ENCODE measurements around the gene DNAH17. TPM values are rescaled to one million over a fixed set of nuclear protein-coding genes. Genes with fewer than 3 reads are reported as not detected.

Gene DNAH17
- total RNA-seq, 1 donor from 2014 or later: not detected

- Histone ChIP-seq H3K4me3 (no peak overlapping the region), H3K27ac (replicated peaks) (no peak overlapping the region), H3K27me3 (ENCODE audit: low read depth) (peaks cover 13% of the 10 kb centered on the region), H3K36me3 (no peaks in the 10 kb centered on the region), H3K9me3 (replicated peaks) (no peaks in the 10 kb centered on the region), H3K4me1 (peaks cover 21% of the 10 kb centered on the region)
- intact Hi-C loops (cut with micrococcal nuclease): loop anchor here (10.0 kb wide), 1 partner anchor 210 kb away; no protein-coding TSS in a partner anchor
- no peak for TF ChIP-seq CTCF (IDR thresholded peaks at IDR 0.05; ENCODE audit: borderline replicate concordance)
- no peak for DNase-seq
These were observed 82.4 kb downstream of the DNAH17 start for GRCh38 chr17:78494696-78495330.

GRCh38 chr17:78493853-78494695 is 83.1 kb downstream of the DNAH17 start:
- H3K36me3 ChIP-seq: no peaks in the 10 kb centered on the region
- no peak for TF ChIP-seq CTCF (IDR thresholded peaks at IDR 0.05; ENCODE audit: borderline replicate concordance)
- peaks cover 13% of the 10 kb centered on the region for H3K27me3 ChIP-seq (ENCODE audit: low read depth)
- H3K9me3 ChIP-seq (replicated peaks): no peaks in the 10 kb centered on the region
- H3K4me1 ChIP-seq: peaks cover 21% of the 10 kb centered on the region
- no peak overlapping the region for H3K4me3 ChIP-seq
- peak overlapping the region; percentile 38 for H3K27ac ChIP-seq (replicated peaks)
- DNase-seq: no peak
- intact Hi-C loops (cut with micrococcal nuclease): loop anchor here (10.0 kb wide), 1 partner anchor 211 kb away; no protein-coding TSS in a partner anchor

- intact Hi-C loops (cut with micrococcal nuclease): loop anchor here (10.0 kb wide), 1 partner anchor 211 kb away; no protein-coding TSS in a partner anchor
- no peak for DNase-seq
- Histone ChIP-seq H3K27me3 (ENCODE audit: low read depth) (peaks cover 13% of the 10 kb centered on the region), H3K9me3 (replicated peaks) (no peaks in the 10 kb centered on the region), H3K36me3 (no peaks in the 10 kb centered on the region), H3K4me3 (no peak overlapping the region), H3K4me1 (peaks cover 17% of the 10 kb centered on the region), H3K27ac (replicated peaks) (peak overlapping the region; percentile 38)
- TF ChIP-seq CTCF (IDR thresholded peaks at IDR 0.05; ENCODE audit: borderline replicate concordance): no peak
These were observed 83.7 kb downstream of the DNAH17 start for GRCh38 chr17:78493450-78493849.

- Histone ChIP-seq H3K4me3 (no peak overlapping the region), H3K27ac (replicated peaks) (no peak overlapping the region), H3K9me3 (replicated peaks) (no peaks in the 10 kb centered on the region), H3K27me3 (ENCODE audit: low read depth) (peaks cover 13% of the 10 kb centered on the region), H3K4me1 (peaks cover 6% of the 10 kb centered on the region), H3K36me3 (no peaks in the 10 kb centered on the region)
- no peak for TF ChIP-seq CTCF (IDR thresholded peaks at IDR 0.05; ENCODE audit: borderline replicate concordance)
- intact Hi-C loops (cut with micrococcal nuclease): loop anchor here (10.0 kb wide), 1 partner anchor 213 kb away; no protein-coding TSS in a partner anchor
- DNase-seq: no peak
These were observed 84.9 kb downstream of the DNAH17 start for GRCh38 chr17:78492116-78492799.
